ENCODE results near the gene SLC6A8. TPM values are rescaled to one million over a fixed set of nuclear protein-coding genes. Genes with fewer than 3 reads are reported as not detected.

The SLC6A8 gene
- polyA plus RNA-seq, 2 of the 4 experiments (the other 2 are of a cell fraction) = 2.0 to 6.1 TPM

- ChIA-PET POLR2A (interaction anchor here (0.6 kb wide), 2 partner anchors 11 to 202 kb away, joined by 3 read pairs; no protein-coding TSS in a partner anchor), CTCF (interaction anchor here (0.7 to 1.6 kb wide), 3 partner anchors 10 to 88 kb away, joined by 3 to 4 read pairs (median 3); no protein-coding TSS in a partner anchor)
- Histone ChIP-seq H3K4me2 (peak overlapping the region; percentile 90), H3K27ac (peak overlapping the region; percentile 97), H3K4me3 (peak overlapping the region; percentile 93), H3K9me3 (no peaks in the 10 kb centered on the region), H3K4me1 (peaks cover 25% of the 10 kb centered on the region)
- FAIRE-seq (no peak), ATAC-seq (peak; percentile 70 to 84), DNase-seq (ENCODE audit: low read depth in 1 of 2, low spot score in 1 of 2) (peak; percentile 66 to 73)
- WGBS (ENCODE audit: missing lambda C conversion rate) = 0% methylated on average over 13 of the region's 78 CpGs
- no peak for TF ChIP-seq SMC3 (IDR thresholded peaks at IDR 0.05)
- peak; percentile 61 for TF ChIP-seq PHF8 (IDR thresholded peaks at IDR 0.05; ENCODE audit: borderline replicate concordance, low read depth)
- peak; percentile 56; the same call in 1 of the 2 replicates for TF ChIP-seq HMGXB4 (CRISPR knock-in tag; IDR thresholded peaks at IDR 0.05; ENCODE audit: borderline replicate concordance)
- 0 out of 2 replicates have a peak, but pooled peaks have one; percentile 8 for TF ChIP-seq BHLHE40 (IDR thresholded peaks at IDR 0.05; ENCODE audit: low read depth, low read length)
- TF ChIP-seq CTCF (IDR thresholded peaks at IDR 0.05) = peak; percentile 55
- TF ChIP-seq RCOR1 (IDR thresholded peaks at IDR 0.05; ENCODE audit: low read depth, low read length) = no peak
- TF ChIP-seq KDM1A (IDR thresholded peaks at IDR 0.05; ENCODE audit: low read depth) = no peak
- peak; percentile 68 for TF ChIP-seq MAX (IDR thresholded peaks at IDR 0.05)
These were observed 35.9 kb downstream of the SLC6A8 start for GRCh38 chrX:153723351-153724251.

- DNase-seq (ENCODE audit: low read depth in 1 of 2, low spot score in 1 of 2) (peak; percentile 85 to 87), FAIRE-seq (peak; percentile 32), ATAC-seq (peak; percentile 76 to 84)
- WGBS (ENCODE audit: missing lambda C conversion rate) = no CpG with 5 or more reads among the region's 88 CpGs
- Histone ChIP-seq H3K4me3 (peak within 1 kb of the TSS; percentile 93), H3K4me2 (peak within 1 kb of the TSS; percentile 90), H3K27ac (peak within 1 kb of the TSS; percentile 97), H3K9me3 (no peaks in the 10 kb centered on the region), H3K4me1 (peaks cover 25% of the 10 kb centered on the region)
- ChIA-PET POLR2A (interaction anchor here (0.6 kb wide), 2 partner anchors 11 to 203 kb away, joined by 3 read pairs; no protein-coding TSS in a partner anchor), CTCF (interaction anchor here (0.6 kb wide), 1 partner anchor 820 kb away, joined by 3 read pairs; no protein-coding TSS in a partner anchor)
- no peak for TF ChIP-seq BCL3 (IDR thresholded peaks at IDR 0.05)
- TF ChIP-seq CHD2 (IDR thresholded peaks at IDR 0.05; ENCODE audit: low read length, partially characterized antibody) = peak; percentile 68
- no peak for TF ChIP-seq EHF (CRISPR knock-in tag; IDR thresholded peaks at IDR 0.05)
- no peak for TF ChIP-seq NFE2L2 (conservative IDR thresholded peaks at IDR 0.05; ENCODE audit: low read length)
- TF ChIP-seq POLR2AphosphoS2 (conservative IDR thresholded peaks at IDR 0.05; ENCODE audit: low read length) = no peak
- no peak for TF ChIP-seq ESRRA (IDR thresholded peaks at IDR 0.05; ENCODE audit: borderline replicate concordance, low read length)
- TF ChIP-seq FOXS1 (CRISPR knock-in tag; IDR thresholded peaks at IDR 0.05) = no peak
- no peak for TF ChIP-seq HMGXB4 (CRISPR knock-in tag; IDR thresholded peaks at IDR 0.05; ENCODE audit: borderline replicate concordance)
- peak; percentile 21; the same call in 1 of the 2 replicates for TF ChIP-seq MAX (IDR thresholded peaks at IDR 0.05)
- TF ChIP-seq ZNF302 (CRISPR knock-in tag; IDR thresholded peaks at IDR 0.05) = no peak
- TF ChIP-seq ELK1 (IDR thresholded peaks at IDR 0.05; ENCODE audit: low read depth, low read length) = no peak
- TF ChIP-seq EHMT2 (IDR thresholded peaks at IDR 0.05; ENCODE audit: low read depth) = no peak
- peak in 1 of 2 experiments; percentile 85; a peak in 2 of 5 replicates for TF ChIP-seq JUN (IDR thresholded peaks at IDR 0.05)
These were observed 36.7 kb downstream of the SLC6A8 start, which contains the start of the genes ABCD1 and BCAP31 for GRCh38 chrX:153724252-153725038. Gene ABCD1 (plus strand): TSS chrX:153724856. CDS start chrX:153725267, 411 bp downstream. Gene BCAP31 (minus strand): TSS chrX:153724387. CDS start chrX:153723244, 1,143 bp downstream.

Measured in A549 (cell line).